GM21423 (cell line): ENCODE results near the gene AMN.
"Not testable (repeated sequence)": the region's sequence is repeated elsewhere in the genome, so short reads cannot be mapped to it uniquely, and the experiment has no call there.

ENCODE experiments used
- ATAC-seq: cut with Tn5 transposase; IDR thresholded peaks from one replicate; pipeline ENCODE4 v1.9.1; 2021; ENCODE audit warnings: mild to moderate bottlenecking, moderate library complexity; ENCODE audit not compliant: unreplicated experiment

Gene AMN

DNA sequence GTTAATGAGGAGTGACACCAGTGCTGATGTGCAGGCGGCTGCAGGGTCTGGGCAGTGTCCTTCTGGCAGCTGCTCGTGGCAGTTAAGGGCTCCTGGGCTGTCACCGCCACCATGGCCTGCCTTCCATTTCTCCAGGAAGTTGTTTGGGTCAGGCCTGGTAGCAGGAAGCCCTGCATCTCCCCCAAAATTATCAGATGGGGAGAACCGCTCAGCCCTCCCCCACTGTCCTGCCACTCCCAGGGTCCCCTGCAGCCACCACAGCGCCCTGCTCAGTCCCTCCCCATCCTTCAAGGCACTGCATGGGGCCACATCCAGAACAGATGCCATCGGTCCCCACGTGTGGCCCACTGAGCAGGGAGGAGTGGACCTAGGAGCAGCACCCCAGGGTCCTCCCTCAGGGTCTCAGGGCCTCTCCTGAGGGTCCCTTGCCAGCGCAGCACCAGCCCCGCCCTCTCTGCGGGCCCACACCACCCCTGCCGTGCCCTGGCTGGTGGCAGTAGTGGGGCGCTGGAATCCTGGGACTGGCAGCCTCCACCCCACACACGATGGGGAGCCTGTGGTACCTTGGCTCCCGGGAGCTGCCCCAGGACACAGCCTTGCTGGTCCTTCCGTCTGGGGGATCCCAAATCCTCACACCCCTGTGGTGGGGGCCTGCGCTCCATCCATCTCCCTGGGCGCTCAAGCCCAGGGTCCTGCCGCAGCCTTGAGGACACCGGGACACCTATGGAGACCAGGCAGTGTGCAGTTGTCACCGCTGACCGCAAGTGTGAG lies 10.3 kb upstream of the AMN start:
- no peak for ATAC-seq

DNA sequence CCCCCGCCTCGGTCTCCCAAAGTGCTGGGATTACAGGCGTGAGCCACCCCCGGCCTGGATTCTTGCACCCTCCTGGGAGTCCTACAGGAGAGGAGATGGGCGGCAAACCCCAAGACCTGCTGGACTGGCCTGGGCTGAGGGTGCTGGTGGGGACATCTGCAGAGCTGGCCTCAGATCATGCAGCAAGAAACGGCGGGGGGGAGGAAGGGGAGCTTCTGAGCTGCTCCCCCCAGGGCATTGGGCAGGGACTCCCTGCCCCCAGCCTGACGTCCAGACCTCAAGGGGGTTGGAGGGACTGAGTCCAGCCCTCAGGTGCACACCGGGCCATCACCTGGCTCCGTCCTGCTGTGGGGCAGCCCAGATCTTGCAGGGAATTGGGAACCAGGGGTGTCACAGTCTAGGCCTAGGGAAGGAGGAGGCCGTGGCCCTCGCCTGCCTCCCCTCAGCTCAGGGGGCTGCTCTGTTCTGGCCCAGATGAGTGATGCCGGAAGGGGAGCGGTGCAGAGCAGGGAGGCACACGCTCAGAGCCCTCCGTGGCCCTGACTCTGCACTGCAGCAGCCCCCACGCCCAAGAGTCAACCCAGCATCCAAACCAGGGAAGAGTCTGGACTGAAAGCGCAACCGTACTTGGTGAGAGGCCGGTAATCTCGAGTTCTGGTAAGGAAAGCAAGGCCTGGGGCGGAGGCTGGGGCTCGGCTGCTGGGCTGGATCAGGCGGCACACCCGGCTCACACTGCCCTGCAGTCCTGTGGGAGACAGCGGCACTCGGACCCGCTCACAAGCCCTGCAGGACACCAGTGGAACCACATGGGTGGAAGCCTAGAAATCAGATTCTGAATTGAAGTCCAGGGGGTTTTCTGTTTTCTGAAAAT lies 8.9 kb upstream of the AMN start:
- no peak for ATAC-seq

GRCh38 chr14:102914474-102915291 lies 7.8 kb upstream of the AMN start:
- ATAC-seq: no peak

DNA sequence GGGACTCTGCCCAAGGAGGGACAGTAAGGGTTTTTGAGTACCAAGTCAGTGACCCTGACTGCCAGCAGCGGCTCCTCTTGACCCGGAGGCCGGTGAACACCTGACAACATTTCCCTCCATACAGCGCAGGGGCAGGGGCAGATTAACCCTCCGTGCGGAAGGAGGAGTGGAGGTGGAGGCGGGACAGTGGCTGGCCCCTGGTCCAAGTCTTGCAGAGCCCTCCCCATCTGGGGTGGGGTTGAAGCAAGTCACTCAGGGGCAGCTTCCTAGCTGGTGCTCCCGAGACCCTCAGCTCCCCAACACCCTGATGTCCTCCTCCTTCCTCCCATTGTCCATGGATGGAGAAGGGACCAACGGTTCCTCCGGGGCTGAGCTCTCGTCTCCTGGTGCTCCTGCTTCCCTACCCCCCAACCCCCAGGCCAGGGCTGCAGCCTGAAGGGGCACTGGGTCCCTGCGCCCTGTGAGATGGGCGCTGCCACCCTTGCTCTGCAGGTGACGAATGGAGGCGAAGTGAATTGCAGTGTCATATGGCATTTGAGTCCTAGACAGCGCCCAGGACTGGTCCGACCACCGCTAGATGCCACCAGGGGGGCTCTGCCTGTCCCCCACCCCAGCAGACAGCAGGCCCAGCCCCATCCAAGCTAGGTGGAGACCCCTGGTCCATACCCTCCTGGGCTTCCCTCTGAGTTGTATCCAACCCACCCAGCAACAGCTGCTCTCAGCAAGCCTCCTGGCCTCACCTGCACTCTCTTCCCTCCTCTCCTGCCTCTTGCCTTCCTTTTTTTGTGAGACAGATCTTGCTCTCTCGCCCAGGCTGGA lies 7.0 kb upstream of the AMN start:
- no peak for ATAC-seq

DNA sequence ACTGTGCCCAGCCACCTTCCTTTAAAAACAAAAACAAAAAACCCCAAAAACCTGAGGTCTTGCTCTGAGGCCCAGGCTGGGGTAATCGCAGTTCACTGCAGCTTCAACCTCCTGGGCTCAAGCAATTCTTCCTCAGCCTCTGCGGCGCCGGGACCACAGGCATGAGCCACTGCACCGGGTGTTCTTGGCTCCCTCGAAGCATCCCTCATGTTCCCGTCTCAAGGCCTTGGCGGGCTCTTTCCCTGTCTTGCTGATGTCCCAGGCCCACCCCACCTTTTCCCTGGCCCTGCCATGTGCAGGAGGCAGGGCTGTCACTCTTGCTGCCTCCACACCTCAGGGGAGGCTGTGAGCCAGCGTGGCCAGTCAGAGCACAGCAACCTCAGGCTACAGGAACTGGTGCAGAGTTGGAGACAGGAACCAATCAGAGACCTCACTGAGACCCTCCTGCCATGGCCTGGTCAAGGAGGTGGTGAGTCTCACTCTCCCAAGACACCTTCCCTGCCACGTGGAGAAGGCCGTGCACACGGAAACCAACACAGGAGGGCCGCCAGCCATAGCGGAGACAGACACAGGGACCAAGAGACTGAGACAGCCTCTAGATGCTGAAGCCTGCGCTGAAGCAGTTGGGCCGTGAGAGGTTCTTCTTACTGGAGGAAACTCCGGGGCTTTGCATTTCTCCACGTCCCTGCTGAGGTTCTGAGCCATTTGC lies 6.0 kb upstream of the AMN start:
- ATAC-seq: no peak

GRCh38 chr14:102917056-102917385 lies 5.4 kb upstream of the AMN start:
- ATAC-seq: no peak

DNA sequence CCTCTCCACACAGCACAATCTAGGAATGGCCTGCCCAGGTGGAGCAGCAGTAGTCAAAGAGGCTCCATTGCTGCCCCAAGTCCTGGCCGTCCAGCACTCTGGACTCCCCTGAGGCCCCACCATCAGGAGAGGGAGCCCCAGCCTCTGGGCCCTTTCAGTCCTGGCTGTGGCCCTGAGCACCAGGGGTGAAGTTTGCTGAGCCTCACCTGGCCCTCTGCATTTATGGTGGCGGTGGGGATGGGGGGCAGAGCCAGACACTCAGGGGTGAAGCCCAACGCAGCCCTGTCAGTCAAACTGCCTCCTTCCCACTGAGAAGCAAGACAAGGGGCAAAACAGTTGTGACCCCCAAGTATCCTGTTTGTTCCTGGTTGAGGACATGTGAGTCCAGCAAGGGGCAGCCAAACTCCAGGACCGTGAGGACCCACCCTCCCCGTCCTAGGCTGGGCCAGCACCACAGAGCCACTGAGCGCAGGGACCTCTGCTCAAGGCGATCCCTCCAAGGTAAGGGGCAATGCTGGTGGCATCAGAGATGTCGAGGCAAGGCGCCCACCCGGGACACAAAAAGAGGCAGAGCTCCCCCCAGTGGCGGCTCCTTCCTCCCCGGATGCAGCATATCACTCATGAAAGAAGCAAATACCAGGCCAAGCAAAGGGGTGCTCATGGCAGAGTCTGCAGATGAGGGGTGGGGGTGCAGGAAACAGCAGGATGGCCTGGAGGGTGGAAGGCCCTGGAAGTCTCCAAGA lies 4.8 kb upstream of the AMN start:
- no peak for ATAC-seq

- ATAC-seq: no peak
Observed at GRCh38 chr14:102918438-102918837, 4.0 kb upstream of the AMN start.

DNA sequence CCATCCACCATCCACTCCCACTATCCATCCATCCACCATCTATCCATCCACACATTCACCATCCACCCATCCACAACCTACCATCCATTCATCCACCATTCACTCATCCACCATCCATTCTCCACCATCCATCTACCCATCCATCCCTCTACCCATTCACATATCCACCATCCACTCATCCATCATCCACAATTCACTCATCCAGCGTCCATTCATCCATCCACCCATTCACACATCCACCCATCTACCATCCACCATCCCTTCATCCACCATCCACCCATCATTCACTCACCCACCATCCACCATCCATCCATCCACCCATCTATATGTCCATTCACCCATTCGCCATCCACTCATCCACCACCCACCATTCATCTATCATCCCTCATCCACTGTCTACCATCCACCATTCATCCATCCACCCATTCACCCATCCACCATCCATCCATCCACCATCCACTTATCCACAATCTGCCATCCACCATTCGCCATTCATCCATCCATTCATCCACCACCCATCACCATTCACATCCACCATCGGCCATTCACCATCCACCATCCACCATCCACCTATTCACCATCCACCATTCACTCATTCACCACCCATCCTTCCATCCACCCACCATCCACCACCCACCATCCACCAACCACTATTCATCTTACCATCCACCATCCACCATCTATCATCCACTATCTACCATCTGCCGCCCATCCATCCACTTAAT lies 2.0 kb upstream of the AMN start:
- no peak for ATAC-seq

GRCh38 chr14:102920998-102921304 lies 1.5 kb upstream of the AMN start:
- no peak for ATAC-seq

- no peak for ATAC-seq
Observed at GRCh38 chr14:102923201-102923924, 900 bp downstream of the AMN start.

GRCh38 chr14:102923925-102924486 lies 1.5 kb downstream of the AMN start:
- ATAC-seq: no peak

DNA sequence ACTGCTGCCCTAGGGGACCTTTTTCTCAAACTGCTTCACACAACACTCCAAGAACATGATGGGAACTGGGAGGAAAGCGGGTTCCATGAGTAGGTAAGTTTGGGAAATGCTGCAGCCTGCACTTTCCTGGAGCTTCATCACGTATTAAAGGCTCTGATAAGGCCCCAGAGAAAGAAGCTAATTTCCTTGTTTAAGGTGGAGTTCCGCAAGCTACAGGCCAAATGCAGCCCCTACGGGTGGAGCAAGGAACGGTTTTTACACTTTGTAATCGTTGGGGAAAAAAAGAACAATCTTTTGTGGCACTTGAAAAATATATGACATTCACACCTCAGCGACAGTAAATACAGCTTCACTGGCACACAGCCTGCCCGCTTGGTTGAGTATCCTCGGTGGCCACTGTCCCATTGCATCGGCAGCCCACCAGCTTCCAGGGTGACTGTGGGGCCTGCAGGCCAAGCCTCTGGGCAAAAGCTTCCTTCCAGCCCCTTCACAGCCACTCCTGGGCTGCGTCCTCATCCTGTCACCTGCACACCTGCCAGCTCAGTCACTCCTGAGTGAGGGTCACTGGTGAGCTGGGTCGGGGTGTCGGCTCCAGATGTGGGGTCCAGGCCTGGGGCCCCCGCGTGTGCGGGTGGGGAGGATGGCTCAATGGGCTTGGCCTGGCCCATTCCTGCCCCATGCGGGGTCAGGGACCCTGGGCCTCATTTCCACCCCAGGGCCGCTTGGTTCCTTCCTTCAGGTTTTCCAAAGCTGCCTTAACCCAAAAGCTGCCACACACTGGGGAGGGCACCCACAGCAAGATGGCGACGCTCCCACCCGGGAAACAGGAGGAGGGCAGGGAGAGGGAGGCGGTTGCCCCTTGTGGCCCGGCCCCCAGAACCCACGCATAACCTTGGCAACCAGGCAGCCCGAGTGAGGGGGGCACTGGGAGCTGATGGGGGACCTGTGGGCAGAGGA lies 2.4 kb downstream of the AMN start:
- no peak for ATAC-seq

- no peak for ATAC-seq
Observed at GRCh38 chr14:102925646-102926045, 3.2 kb downstream of the AMN start.

GRCh38 chr14:102926104-102926503 lies 3.6 kb downstream of the AMN start:
- no peak for ATAC-seq

DNA sequence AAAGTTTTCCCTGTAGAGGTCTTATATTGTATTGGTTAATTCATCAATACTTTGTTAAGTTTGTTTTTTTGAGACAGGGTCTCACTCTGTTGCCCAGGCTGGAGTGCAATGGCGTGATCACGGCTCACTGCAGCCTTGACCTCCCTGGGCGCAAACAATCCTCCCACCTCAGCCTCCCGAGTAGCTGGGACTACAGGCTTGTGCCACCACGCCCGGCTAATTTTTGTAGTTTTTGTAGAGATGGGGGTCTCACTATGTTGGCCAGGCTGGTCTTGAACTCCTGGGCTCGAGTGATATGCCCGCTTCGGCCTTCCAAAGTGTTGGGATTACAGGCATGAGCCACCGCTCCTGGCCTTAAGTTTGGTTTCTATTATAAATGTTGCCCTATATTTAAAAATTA lies 4.4 kb downstream of the AMN start:
- not testable (repeated sequence) for ATAC-seq
